MM.1S (cell line): ENCODE measurements around the gene MISP3.

Experiments
- DNase-seq: peaks from one replicate; pipeline ENCODE4 v3.0.0-alpha.2; 2015
- H2AFZ ChIP-seq: fragments of 300-600 bp; sonication (generic); 2 replicates; pipeline ENCODE4 v1.6.0; 2016; ENCODE audit warnings: antibody characterized with exemption, low read length
- H3F3A ChIP-seq: fragments of 300-600 bp; sonication (generic); 2 replicates; pipeline ENCODE4 v1.6.1; 2016; ENCODE audit warnings: mild to moderate bottlenecking, antibody characterized with exemption, low read length, moderate library complexity, mixed read lengths; ENCODE audit not compliant: insufficient read depth
- H3K27ac ChIP-seq: fragments of 300-600 bp; sonication (generic); 2 replicates; pipeline ENCODE4 v1.5.1; 2016; ENCODE audit warnings: mild to moderate bottlenecking, low read length
- H3K27me3 ChIP-seq: fragments of 300-600 bp; sonication (generic); replicated peaks from 2 replicates; pipeline ENCODE4 v1.6.0; 2016; ENCODE audit warnings: low read length; ENCODE audit not compliant: insufficient read depth
- H3K36me3 ChIP-seq: fragments of 300-600 bp; sonication (generic); replicated peaks from 2 replicates; pipeline ENCODE4 v1.6.1; 2016; ENCODE audit warnings: mild to moderate bottlenecking, low read length, mixed read lengths; ENCODE audit not compliant: insufficient read depth
- H3K4me1 ChIP-seq: fragments of 300-600 bp; sonication (generic); 2 replicates; pipeline ENCODE4 v1.6.1; 2016; ENCODE audit warnings: low read length, mixed read lengths
- H3K4me2 ChIP-seq: fragments of 300-600 bp; sonication (generic); 2 replicates; pipeline ENCODE4 v1.6.0; 2016; ENCODE audit warnings: low read depth, low read length
- H3K4me3 ChIP-seq: fragments of 300-600 bp; sonication (generic); 2 replicates; pipeline ENCODE4 v1.5.1; 2016; ENCODE audit warnings: low read length, mixed read lengths
- H3K79me2 ChIP-seq: fragments of 300-600 bp; sonication (generic); 2 replicates; pipeline ENCODE4 v1.6.1; 2016; ENCODE audit warnings: mixed run types, low read length, mixed read lengths
- H3K9ac ChIP-seq: fragments of 300-600 bp; sonication (generic); 2 replicates; pipeline ENCODE4 v1.6.1; 2016; ENCODE audit warnings: low read length, mixed read lengths
- H3K9me2 ChIP-seq: fragments of 300-600 bp; sonication (generic); replicated peaks from 2 replicates; pipeline ENCODE4 v1.6.1; 2016; ENCODE audit warnings: mild to moderate bottlenecking, low read length, mixed read lengths; ENCODE audit not compliant: insufficient read depth
- H3K9me3 ChIP-seq: fragments of 300-600 bp; sonication (generic); replicated peaks from 2 replicates; pipeline ENCODE4 v1.6.1; 2016; ENCODE audit warnings: mild to moderate bottlenecking, low read length, mixed read lengths; ENCODE audit not compliant: insufficient read depth
- H4K20me1 ChIP-seq: fragments of 300-600 bp; sonication (generic); 2 replicates; pipeline ENCODE4 v1.6.1; 2016; ENCODE audit warnings: mild to moderate bottlenecking, low read length, moderate library complexity, mixed read lengths; ENCODE audit not compliant: insufficient read depth
- EZH2 ChIP-seq: fragments of 300-600 bp; sonication (generic); optimal IDR thresholded peaks from 2 replicates; pipeline ENCODE3; 2017; ENCODE audit warnings: low read depth, mild to moderate bottlenecking, antibody characterized with exemption, low read length, mixed read lengths
- EZH2phosphoT487 ChIP-seq: fragments of 300-600 bp; sonication (generic); IDR thresholded peaks from 2 replicates; pipeline ENCODE4 v1.6.1; 2018; ENCODE audit warnings: antibody characterized with exemption, low read length
- TF ChIP-seq, protein P1 (sequence below): fragments of 300-600 bp; sonication (generic); IDR thresholded peaks from 2 replicates; pipeline ENCODE4 v1.5.1; 2016; ENCODE audit warnings: antibody characterized with exemption, low read length, mixed read lengths

MISP3 gene

DNA sequence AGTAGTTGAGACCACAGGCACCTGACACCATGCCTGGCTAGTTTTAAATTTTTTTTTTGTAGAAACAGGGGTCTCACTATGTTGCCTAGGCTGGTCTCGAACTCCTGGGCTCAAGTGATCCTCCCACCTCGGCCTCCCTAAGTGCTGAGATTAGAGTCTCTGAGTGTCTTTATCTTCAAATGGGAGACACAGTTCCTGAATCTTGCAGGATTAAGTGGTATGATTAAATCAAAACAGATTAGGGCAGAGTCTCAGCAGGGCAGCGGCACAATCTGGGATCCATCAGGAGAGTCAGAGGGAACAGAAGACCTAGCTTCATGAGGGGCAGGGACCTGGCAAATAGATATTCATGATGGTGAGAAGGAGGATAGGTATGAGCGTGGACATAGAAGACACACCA, 43.7 kb upstream of the MISP3 start:
- Histone ChIP-seq H3K4me3 (no peak overlapping the region), H2AFZ (no peak overlapping the region), H3K27ac (no peak overlapping the region), H3F3A (no peaks in the 10 kb centered on the region), H3K9ac (no peak overlapping the region), H3K4me2 (no peak overlapping the region), H3K36me3 (no peaks in the 10 kb centered on the region), H3K27me3 (peaks cover 7% of the 10 kb centered on the region; the same call in 1 of the 2 replicates), H3K79me2 (no peaks in the 10 kb centered on the region), H3K9me3 (no peaks in the 10 kb centered on the region), H3K4me1 (0 out of 2 replicates have a peak, but pooled peaks cover 3% of the 10 kb centered on the region), H4K20me1 (no peaks in the 10 kb centered on the region), H3K9me2 (no peaks in the 10 kb centered on the region)
- TF ChIP-seq, protein P1, sequence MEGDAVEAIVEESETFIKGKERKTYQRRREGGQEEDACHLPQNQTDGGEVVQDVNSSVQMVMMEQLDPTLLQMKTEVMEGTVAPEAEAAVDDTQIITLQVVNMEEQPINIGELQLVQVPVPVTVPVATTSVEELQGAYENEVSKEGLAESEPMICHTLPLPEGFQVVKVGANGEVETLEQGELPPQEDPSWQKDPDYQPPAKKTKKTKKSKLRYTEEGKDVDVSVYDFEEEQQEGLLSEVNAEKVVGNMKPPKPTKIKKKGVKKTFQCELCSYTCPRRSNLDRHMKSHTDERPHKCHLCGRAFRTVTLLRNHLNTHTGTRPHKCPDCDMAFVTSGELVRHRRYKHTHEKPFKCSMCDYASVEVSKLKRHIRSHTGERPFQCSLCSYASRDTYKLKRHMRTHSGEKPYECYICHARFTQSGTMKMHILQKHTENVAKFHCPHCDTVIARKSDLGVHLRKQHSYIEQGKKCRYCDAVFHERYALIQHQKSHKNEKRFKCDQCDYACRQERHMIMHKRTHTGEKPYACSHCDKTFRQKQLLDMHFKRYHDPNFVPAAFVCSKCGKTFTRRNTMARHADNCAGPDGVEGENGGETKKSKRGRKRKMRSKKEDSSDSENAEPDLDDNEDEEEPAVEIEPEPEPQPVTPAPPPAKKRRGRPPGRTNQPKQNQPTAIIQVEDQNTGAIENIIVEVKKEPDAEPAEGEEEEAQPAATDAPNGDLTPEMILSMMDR, result no peak
- TF ChIP-seq EZH2phosphoT487 (no peak), EZH2 (no peak)
- DNase-seq, result no peak

DNA sequence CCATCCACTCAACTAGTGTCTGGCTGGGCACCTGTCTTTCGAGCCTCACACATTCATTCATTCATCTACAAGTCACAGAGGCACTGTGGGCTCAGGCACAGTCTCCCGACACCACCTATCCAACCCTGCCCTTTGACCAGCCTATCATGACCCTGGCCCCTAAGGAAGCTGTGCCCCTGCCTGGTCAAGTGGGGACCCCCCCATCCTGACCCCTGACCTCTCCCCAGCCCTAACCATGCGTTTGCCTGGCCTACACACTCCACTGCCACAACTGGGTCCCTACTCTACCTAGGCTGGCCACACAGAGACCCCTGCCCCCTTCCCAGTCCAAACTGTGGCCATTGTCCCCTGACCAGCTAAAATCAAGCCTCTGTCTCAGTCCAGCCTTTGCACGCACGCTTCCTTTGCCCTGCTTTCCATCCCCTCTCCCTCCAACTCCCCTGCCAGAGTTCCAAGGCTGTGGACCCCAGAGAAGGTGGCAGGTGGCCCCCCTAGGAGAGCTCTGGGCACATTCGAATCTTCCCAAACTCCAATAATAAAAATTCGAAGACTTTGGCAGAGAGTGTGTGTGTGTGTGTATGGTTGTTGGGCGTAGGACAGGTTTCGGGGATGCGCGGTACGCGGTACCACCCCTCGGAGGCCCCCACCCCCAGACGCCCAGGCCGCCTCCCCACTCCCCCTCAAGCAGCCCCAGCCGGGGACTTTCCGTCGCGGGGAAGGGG, 41.4 kb upstream of the MISP3 start:
- Histone ChIP-seq H3K4me1 (0 out of 2 replicates have a peak, but pooled peaks cover 3% of the 10 kb centered on the region), H2AFZ (peak overlapping the region; percentile 91), H3K9me2 (no peaks in the 10 kb centered on the region), H4K20me1 (no peaks in the 10 kb centered on the region), H3K4me2 (peak overlapping the region; percentile 75; the same call in 1 of the 2 replicates), H3K36me3 (no peaks in the 10 kb centered on the region), H3K27ac (no peak overlapping the region), H3K27me3 (peaks cover 7% of the 10 kb centered on the region; the same call in 1 of the 2 replicates), H3K9me3 (no peaks in the 10 kb centered on the region), H3K79me2 (no peaks in the 10 kb centered on the region), H3F3A (no peaks in the 10 kb centered on the region), H3K4me3 (peak overlapping the region; percentile 86), H3K9ac (peak overlapping the region; percentile 67)
- TF ChIP-seq, protein P1, result no peak
- no peak for DNase-seq

DNA sequence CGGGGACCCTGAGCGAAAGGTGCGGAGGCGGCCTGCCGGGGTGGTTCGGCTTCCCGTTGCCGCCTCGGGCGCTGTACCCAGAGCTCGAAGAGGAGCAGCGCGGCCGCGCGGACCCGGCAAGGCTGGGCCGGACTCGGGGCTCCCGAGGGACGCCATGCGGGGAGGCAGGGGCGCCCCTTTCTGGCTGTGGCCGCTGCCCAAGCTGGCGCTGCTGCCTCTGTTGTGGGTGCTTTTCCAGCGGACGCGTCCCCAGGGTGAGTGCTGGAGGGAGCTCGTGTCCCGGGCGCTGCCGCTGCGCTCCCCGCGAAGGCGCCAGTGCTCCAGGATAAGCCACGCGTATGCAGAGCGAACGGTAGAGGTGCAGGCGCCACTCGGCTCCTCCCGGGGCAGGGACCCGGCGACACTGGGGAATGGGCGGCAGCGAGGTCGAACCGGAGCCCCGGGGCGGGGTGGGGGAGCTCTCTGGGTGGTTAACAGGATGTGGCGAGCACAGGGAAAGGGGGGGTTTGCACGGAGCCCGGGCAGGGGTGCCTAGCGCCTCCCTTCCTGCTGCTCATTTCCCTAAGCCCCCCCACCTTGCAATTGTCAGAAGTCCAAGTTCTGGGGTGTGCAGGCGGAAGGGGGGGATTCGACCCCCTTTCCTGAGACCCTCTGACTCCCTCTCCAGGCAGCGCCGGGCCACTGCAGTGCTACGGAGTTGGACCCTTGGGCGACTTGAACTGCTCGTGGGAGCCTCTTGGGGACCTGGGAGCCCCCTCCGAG, 40.7 kb upstream of the MISP3 start, which contains the start of gene IL27RA:
Gene IL27RA (plus strand): TSS at position 44 of the 762 bp plus-strand sequence. CDS start 111 bp downstream, at position 155.
- H3K9ac ChIP-seq, result peak within 1 kb of the TSS; percentile 67
- peak within 1 kb of the TSS; percentile 9; the same call in 1 of the 2 replicates for H3K27ac ChIP-seq
- H3K9me2 ChIP-seq, result no peaks in the 10 kb centered on the region
- H3K4me3 ChIP-seq, result peak within 1 kb of the TSS; percentile 86
- H3K79me2 ChIP-seq, result no peaks in the 10 kb centered on the region
- H3F3A ChIP-seq, result no peaks in the 10 kb centered on the region
- peak within 1 kb of the TSS; percentile 75 for H3K4me2 ChIP-seq
- peak within 1 kb of the TSS; percentile 91 for H2AFZ ChIP-seq
- TF ChIP-seq, protein P1, result peak; percentile 68
- TF ChIP-seq EZH2phosphoT487, result no peak
- H3K4me1 ChIP-seq, result 0 out of 2 replicates have a peak, but pooled peaks cover 3% of the 10 kb centered on the region
- H3K36me3 ChIP-seq, result no peaks in the 10 kb centered on the region
- no peaks in the 10 kb centered on the region for H3K9me3 ChIP-seq
- peaks cover 7% of the 10 kb centered on the region; the same call in 1 of the 2 replicates for H3K27me3 ChIP-seq
- no peaks in the 10 kb centered on the region for H4K20me1 ChIP-seq
- peak; percentile 62 for DNase-seq
